ENCODE measurements around the gene NDUFAF7. TPM values are rescaled to one million over a fixed set of nuclear protein-coding genes. Genes with fewer than 3 reads are reported as not detected.
"Not testable (repeated sequence)": the region's sequence is repeated elsewhere in the genome, so short reads cannot be mapped to it uniquely, and the experiment has no call there.

Gene NDUFAF7
- total RNA-seq = 14.4 and 16.5 TPM in 2 replicates

- DNase-seq (ENCODE audit: low read depth, low spot score) = peak; percentile 81
These were observed at the start of gene NDUFAF7, which contains the start of gene CEBPZ for GRCh38 chr2:37231241-37232130. NDUFAF7 (plus strand) TSS chr2:37231658; CDS start chr2:37231706, 48 bp downstream. CEBPZ (minus strand) TSS chr2:37231596; CDS start chr2:37231567, 29 bp downstream.

DNA sequence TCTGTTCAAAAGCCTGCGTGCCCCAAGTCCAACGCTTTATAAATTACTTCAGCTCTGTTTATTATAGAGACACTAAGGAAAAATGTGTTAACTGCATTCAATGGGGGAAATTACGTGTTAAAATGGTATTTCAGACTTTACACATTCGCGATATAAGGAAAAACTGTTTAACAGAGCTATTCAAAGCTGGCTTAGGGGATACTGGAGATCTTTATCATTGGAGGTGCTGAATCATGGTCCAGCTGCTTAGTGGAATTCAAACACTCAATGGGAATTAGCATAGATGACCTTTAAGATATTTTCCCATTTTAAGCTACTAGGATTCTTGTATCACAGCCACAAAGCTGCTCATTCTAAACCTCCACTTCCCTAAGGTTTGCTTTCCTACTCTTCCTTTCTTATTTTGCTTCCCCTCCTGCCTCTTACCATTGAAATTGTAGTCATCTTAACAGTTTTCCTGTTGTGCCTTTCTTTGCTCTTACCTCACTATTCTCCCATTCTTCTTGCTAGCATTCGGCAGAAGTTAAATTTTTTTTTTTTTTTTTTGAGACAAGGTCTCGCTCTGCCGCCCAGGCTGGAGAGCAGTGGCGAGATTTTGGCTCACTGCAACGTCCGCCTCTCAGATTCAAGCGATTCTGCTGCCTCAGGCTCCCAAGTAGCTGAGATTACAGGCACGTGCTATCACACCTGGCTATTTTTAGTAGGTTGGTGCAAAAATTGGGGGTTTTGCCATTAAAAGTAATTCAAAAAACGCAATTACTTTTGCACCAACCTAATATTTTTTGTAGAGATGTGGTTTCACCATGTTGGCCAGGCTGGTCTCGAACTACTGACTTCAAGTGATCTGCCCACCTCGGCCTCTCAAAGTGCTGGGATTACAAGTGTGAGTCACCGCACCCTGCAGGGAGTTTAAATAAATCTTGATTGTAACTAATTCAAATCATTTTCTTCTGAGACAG, 49.5 kb upstream of the NDUFAF7 start:
- peak; percentile 67 for DNase-seq (ENCODE audit: low read depth, low spot score)

GRCh38 chr2:37188570-37188969, 42.9 kb upstream of the NDUFAF7 start, which contains the start of gene SULT6B1:
SULT6B1 (minus strand) TSS chr2:37188670; CDS start chr2:37188640, 30 bp downstream.
- no peak for DNase-seq (ENCODE audit: low read depth, low spot score)

- no peak for DNase-seq (ENCODE audit: low read depth, low spot score)
These were observed 41.9 kb upstream of the NDUFAF7 start for GRCh38 chr2:37189452-37190153.

- DNase-seq (ENCODE audit: low read depth, low spot score) = no peak
These were observed 41.2 kb upstream of the NDUFAF7 start for GRCh38 chr2:37190290-37190689.

DNA sequence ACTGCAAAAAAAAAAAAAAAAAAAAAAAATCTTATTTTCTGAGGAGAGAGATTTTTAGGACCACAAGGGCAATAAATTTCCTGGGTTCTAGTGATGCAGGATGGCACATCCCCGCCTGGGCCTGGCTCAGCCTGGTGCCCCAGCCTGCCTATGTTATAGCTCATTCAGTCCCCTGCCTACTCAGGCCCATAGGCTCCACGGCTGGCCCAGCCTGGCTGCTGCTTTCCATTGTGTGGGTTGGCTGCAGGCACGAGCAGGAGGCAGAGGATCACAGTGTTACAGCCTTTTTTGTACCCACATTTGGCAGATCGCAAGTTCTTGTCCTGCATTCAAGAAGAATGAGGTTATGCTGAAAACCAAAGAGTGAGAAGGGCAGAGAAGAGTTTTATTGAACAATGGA, 40.2 kb upstream of the NDUFAF7 start:
- no peak for DNase-seq (ENCODE audit: low read depth, low spot score)

DNA sequence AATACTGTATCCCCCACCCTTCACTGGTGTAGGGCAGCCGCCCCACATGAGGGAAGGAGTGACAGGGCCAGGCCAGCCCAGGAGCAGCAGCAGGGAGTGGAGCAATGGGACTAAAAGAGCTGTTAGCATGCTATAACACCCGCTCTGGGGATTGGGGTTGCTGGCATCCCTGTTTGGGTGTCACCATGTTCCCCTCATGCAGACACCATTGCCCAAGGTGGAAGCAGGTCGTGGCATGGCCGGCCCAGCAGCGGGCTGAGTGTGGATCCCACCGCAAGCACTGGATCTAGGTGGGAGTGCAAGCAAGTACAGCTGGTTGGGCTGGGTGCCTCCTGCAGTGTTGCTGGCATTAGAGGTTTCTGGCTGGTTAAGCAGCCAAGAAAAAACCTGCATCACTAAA, 39.7 kb upstream of the NDUFAF7 start:
- DNase-seq (ENCODE audit: low read depth, low spot score) = no peak

GRCh38 chr2:37192551-37192950, 38.9 kb upstream of the NDUFAF7 start:
- DNase-seq (ENCODE audit: low read depth, low spot score) = no peak

DNA sequence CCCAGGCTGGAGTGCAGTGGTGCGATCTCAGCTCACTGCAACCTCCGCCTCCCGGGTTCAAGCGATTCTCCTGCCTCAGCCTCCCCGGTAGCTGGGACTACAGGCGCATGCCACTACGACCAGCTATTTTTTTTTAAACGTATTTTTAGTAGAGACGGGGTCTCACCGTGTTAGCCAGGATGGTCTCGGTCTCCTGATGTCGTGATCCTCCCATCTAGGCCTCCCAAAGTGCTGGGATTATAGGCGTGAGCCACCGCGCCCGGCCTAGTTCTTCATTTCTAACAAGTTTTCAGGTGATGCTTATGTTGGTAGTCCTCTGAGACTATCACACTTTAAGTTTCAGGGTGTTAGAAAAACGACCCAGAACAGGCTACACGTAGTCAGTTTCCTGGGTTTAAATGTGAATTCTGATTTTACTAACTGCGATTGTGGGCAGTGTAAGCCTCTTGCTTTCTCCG, 35.6 kb upstream of the NDUFAF7 start:
- DNase-seq (ENCODE audit: low read depth, low spot score) = not testable (repeated sequence)

DNA sequence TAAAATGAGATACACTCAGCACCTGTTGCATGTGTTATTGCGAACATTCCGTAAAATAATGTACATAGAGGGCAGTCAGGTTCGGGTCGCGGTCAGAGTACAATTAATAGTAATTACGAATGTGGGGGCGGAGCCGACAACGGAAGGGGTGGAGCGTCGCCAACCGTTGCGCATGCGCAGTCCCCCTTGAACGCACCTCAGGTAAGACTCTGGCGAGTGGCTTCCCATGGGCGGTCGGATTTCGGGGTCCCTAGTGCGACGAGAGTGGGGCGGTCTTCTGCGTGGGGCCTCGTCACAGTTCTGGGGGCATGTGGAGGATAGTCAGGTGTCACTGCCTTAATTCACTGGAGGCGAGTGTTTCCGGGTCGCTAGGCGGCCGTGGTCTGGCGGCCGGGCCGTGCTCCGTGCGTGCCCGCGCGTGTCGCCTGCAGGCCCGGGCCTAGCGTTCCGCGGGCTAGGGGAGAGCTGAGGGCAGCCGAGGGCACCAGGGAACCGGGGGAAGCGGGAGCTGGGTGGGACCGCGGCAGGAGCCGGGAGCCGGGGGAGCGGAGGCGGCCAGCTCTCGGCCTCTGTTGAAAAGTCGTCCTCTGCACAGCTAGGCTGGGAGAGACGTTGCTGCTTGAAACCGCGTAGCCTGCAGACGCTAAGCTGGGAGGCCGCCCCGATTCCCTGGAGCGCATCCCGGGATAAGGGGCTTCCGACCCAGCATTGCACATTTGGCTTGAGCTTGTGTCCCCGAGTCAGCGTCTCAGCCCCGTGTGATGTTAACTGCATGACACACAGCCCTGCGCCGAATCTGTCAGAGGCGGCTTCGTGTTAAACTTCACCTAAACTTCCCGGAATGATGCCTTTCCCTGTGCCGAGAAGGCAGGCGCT, 34.9 kb upstream of the NDUFAF7 start, which contains the start of gene CEBPZOS:
TSS of gene CEBPZOS (plus strand) at position 177 of the 876 bp plus-strand sequence. CDS start 3,209 bp downstream, outside the sequence.
- peak; percentile 29 for DNase-seq (ENCODE audit: low read depth, low spot score)

- DNase-seq (ENCODE audit: low read depth, low spot score) = no peak
These were observed 32.8 kb upstream of the NDUFAF7 start for GRCh38 chr2:37198681-37199065.

DNA sequence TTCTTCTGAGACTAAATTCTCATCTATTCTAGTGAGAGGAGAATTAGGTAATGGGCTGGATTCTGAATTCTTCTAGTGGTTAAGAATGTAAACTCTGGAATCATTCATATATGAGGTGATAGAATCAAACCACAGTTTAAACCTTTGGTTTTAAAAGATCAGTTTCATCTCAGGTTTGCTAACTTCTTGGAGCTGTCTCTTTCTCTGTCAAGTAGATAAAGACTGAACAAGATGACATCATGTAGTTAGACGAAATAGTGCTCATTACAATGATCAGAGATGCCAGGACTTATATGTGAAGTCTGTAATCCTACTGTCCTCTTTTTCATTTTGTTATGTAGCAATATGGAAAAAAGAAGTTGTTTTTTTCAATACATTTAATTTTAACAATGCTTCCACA, 30.2 kb upstream of the NDUFAF7 start:
- DNase-seq (ENCODE audit: low read depth, low spot score) = no peak

DNA sequence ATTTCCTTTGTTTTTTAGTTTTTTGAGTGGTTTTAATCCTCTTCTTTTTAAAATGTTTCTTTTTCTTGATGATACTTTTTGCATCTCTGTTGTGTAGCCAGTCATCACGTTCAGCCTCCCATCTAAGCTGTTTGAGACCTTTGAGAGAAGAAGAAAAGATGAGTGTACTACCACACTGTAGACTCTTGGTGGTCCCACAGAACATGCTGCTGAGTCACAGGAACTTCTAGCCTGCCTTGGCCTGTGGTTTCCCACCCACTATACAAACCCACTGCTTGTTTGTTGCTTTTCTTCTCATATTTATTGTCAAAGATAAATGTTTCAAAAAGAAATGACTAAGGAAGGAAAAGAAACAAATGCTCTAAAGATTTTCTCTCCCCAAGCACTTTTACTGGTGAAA, 29.7 kb upstream of the NDUFAF7 start:
- DNase-seq (ENCODE audit: low read depth, low spot score) = no peak

DNA sequence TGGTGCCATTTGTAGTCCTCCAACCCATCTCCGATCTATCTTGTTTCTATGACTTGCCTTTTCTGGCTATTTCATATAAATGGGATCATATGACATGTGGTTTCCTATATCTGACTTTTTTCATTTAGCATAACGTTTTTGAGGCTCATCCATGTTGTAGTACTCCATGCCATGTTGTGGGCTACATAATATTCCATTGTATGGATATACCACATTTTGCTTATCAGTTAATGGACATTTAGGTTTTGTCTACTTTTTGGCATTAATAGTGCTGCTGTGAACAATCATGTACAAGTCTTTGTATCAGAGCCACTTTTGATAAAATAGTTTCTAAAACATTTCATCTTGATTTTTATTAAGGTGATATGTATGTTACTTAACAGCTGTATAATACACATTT, 27.8 kb upstream of the NDUFAF7 start:
- no peak for DNase-seq (ENCODE audit: low read depth, low spot score)

GRCh38 chr2:37205071-37205661, 26.3 kb upstream of the NDUFAF7 start:
- not testable (repeated sequence) for DNase-seq (ENCODE audit: low read depth, low spot score)

DNA sequence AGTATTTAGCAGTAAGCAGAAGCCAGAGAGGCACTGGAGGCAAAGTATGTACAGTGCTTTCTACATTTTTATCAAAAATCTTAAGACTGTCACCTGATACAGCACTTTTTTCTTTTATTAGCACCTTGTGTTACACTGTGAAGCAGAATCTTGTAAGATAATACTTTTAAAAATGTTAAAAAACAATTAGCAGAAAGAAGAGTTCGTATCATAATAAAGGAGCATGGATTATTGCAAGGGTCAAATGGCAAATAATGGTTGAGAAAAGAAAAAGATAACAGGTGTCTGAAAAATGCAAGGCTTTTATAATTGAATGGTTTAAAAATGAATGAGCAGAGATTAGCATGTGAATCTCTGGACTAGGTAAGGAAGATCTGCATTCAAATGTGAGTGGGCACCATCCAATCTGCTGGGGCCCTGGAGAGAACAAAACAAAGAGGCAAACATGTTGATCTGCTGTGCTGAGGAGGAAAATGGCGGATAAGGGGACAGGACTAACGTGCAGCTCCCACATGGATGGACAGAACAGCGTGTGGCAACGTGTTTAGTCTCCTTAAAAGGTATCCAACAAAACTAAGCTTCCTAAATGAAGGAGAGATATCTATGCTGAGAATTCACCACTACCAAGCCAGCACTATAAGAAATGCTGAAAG, 25.6 kb upstream of the NDUFAF7 start:
- DNase-seq (ENCODE audit: low read depth, low spot score) = no peak

DNA sequence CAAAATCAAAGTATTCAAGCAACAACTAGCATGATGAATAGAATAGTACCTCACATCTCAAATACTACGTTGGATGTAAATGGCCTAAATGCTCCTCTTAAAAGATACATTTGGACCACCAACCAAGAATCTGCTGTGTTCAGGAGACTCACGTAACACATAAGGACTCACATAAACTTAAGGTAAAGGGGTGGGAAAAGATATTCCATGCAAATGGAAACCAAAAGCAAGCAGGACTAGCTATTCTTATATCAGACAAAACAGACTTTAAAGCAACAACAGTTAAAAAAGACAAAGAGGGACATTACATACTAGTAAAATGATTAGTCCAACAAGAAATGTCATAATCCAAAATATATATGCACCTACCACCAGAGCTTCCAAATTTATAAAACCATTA, 24.7 kb upstream of the NDUFAF7 start:
- DNase-seq (ENCODE audit: low read depth, low spot score) = not testable (repeated sequence)

GRCh38 chr2:37211212-37211611, 20.2 kb upstream of the NDUFAF7 start:
- no peak for DNase-seq (ENCODE audit: low read depth, low spot score)

- DNase-seq (ENCODE audit: low read depth, low spot score) = no peak
These were observed 19.5 kb upstream of the NDUFAF7 start for GRCh38 chr2:37211939-37212338.
